ENCODE results near the gene AP5Z1.

AP5Z1 gene

DNA sequence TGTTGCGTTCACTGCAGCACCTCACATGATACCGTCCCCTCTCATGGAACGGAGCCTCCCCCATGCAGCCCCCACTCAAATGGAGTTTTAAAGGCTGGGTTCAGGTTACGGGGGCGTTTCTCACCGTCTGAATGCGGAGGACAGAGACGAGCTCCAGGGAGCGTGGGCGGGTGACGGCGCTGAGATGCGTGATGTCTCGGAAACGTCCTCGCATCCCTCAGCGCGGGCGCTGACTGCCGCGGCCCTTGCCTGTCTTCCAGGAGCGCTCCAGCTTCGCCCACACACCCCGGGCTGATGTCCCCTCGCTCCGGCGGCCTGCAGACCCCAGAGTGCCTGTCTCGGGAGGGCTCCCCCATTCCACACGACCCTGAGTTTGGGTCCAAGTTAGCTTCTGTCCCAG lies 16.6 kb upstream of the AP5Z1 start:
- peaks cover 93% of the 10 kb centered on the region for H3K36me3 ChIP-seq
- TF ChIP-seq, protein P1, sequence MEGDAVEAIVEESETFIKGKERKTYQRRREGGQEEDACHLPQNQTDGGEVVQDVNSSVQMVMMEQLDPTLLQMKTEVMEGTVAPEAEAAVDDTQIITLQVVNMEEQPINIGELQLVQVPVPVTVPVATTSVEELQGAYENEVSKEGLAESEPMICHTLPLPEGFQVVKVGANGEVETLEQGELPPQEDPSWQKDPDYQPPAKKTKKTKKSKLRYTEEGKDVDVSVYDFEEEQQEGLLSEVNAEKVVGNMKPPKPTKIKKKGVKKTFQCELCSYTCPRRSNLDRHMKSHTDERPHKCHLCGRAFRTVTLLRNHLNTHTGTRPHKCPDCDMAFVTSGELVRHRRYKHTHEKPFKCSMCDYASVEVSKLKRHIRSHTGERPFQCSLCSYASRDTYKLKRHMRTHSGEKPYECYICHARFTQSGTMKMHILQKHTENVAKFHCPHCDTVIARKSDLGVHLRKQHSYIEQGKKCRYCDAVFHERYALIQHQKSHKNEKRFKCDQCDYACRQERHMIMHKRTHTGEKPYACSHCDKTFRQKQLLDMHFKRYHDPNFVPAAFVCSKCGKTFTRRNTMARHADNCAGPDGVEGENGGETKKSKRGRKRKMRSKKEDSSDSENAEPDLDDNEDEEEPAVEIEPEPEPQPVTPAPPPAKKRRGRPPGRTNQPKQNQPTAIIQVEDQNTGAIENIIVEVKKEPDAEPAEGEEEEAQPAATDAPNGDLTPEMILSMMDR (IDR thresholded peaks at IDR 0.05): no peak
- peaks cover 0 to 3% of the 10 kb centered on the region in 2 experiments for H3K4me1 ChIP-seq (ENCODE audit: control insufficient read depth in 1 of 2, insufficient read depth in 1 of 2, low read depth in 1 of 2, low read length in 1 of 2)
- no peaks in the 10 kb centered on the region for H3K27me3 ChIP-seq
- no peak overlapping the region for H3K4me3 ChIP-seq (ENCODE audit: low read depth in 1 of 2, low read length in 1 of 2)
- H3K27ac ChIP-seq: no peak overlapping the region
- no peaks in the 10 kb centered on the region for H3K9me3 ChIP-seq

DNA sequence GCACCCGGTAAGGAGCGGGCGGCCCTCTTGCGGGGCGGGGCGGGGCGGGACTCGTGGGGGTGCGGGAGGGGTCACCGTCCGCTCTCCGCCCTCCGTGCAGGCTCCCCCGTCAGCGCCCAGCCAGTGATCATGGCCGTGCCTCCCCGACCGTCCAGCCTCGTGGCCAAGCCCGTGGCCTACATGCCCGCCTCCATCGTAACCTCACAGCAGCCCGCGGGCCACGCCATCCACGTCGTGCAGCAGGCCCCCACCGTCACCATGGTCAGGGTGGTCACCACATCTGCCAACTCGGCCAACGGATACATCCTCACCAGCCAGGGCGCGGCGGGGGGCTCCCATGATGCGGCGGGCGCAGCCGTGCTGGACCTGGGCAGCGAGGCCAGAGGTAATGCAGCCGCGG lies 16.2 kb upstream of the AP5Z1 start:
- TF ChIP-seq, protein P1 (IDR thresholded peaks at IDR 0.05): no peak
- H3K36me3 ChIP-seq: peaks cover 97% of the 10 kb centered on the region
- no peaks in the 10 kb centered on the region for H3K27me3 ChIP-seq
- no peak overlapping the region for H3K4me3 ChIP-seq (ENCODE audit: low read depth in 1 of 2, low read length in 1 of 2)
- H3K27ac ChIP-seq: no peak overlapping the region
- no peaks in the 10 kb centered on the region for H3K9me3 ChIP-seq
- no peaks in the 10 kb centered on the region for H3K4me1 ChIP-seq (ENCODE audit: control insufficient read depth in 1 of 2, insufficient read depth in 1 of 2, low read depth in 1 of 2, low read length in 1 of 2)

DNA sequence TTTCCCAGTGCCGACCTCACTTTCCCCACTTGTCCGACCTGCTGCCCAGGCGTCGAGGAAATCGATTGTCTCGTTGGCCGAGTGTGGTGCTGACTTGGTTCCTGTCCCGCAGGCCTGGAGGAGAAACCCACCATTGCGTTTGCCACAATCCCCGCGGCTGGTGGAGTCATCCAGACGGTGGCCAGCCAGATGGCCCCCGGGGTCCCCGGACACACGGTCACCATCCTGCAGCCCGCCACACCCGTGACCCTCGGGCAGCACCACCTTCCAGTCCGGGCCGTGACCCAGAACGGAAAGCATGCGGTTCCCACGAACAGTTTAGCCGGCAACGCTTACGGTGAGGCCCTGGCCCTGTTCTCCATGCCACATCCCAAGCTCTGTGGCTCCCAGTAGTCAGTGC lies 14.5 kb upstream of the AP5Z1 start:
- Histone ChIP-seq H3K4me1 (ENCODE audit: control insufficient read depth in 1 of 2, insufficient read depth in 1 of 2, low read depth in 1 of 2, low read length in 1 of 2) (no peaks in the 10 kb centered on the region), H3K27me3 (no peaks in the 10 kb centered on the region), H3K9me3 (no peaks in the 10 kb centered on the region), H3K36me3 (peaks cover 98% of the 10 kb centered on the region), H3K27ac (no peak overlapping the region), H3K4me3 (ENCODE audit: low read depth in 1 of 2, low read length in 1 of 2) (no peak overlapping the region)
- TF ChIP-seq, protein P1 (IDR thresholded peaks at IDR 0.05): no peak

DNA sequence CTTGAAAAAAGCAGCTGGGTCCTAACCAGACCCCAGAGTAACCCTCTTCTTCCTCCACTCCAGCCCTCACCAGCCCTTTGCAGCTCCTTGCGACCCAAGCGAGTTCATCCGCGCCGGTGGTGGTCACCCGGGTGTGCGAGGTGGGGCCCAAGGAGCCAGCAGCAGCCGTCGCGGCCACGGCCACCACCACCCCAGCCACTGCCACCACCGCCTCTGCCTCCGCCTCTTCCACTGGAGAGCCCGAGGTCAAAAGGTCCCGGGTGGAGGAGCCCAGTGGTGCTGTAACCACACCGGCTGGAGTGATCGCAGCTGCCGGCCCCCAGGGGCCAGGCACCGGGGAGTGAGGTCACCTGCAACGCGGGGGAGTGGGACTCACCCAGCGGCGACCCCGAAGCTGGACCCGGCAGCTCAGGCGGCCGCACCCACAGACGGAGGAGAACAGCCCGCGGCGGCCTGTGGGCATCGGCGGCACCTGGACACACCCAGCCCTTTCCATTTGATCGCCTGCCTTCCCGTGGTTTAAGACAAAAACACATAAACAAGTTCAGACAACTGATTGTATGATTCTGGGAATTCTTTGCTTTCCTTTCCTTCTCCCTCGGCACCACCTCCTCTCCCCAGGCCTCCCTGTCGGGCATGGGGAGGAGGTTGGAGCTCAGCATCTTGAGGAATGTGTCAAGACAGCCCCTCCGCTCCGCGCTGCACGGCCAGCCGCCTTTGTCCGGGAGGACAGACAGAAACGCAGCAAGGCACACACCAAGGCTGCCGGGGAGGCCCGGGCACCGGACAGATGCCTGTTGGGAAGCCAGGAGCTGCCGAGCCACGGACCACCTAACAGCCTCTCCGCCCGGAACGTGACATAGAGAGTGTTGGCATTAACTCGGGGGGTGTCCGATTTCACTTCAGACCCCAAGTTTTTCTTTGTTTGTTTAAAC lies 13.0 kb upstream of the AP5Z1 start:
- peaks cover 92% of the 10 kb centered on the region for H3K36me3 ChIP-seq
- no peaks in the 10 kb centered on the region for H3K27me3 ChIP-seq
- H3K4me1 ChIP-seq (ENCODE audit: control insufficient read depth in 1 of 2, insufficient read depth in 1 of 2, low read depth in 1 of 2, low read length in 1 of 2): no peaks in the 10 kb centered on the region
- no peak overlapping the region for H3K4me3 ChIP-seq (ENCODE audit: low read depth in 1 of 2, low read length in 1 of 2)
- TF ChIP-seq, protein P1 (IDR thresholded peaks at IDR 0.05): no peak
- H3K27ac ChIP-seq: no peak overlapping the region
- no peaks in the 10 kb centered on the region for H3K9me3 ChIP-seq

DNA sequence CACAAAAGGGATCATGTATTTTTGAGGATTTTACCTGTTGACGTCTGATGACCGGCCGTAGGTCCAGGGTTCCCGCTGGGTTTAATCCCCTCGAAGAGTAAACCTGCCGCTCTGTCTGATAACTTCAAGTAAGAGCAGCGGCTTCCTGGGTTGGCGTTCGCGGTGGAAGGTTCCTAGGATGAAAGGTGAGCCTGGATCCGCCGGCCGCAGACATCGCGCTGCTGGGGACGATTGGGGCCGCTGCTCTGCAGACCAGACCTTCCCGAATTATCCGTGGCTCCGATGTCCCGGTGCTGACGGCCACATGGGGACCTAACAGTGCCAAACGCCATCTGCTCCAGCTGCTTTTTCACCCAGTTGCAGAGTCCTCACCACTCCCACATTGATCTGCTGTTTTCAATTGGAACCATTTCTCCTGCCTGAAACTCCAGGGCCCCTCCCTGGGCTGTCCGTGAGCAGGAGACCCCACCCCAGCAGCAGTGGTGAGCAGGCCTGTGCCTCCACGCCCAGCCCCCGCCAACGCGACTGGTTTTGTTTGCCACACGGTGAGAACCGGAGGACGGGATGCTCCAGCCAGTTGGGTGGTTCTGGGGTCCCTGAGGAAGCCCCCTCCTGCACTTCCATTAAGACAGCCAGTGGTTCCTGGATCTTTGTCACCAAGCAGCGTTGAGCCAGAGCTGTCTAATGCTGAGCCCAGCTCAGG lies 12.2 kb upstream of the AP5Z1 start:
- H3K27ac ChIP-seq: no peak overlapping the region
- H3K9me3 ChIP-seq: no peaks in the 10 kb centered on the region
- H3K27me3 ChIP-seq: no peaks in the 10 kb centered on the region
- no peaks in the 10 kb centered on the region for H3K4me1 ChIP-seq (ENCODE audit: control insufficient read depth in 1 of 2, insufficient read depth in 1 of 2, low read depth in 1 of 2, low read length in 1 of 2)
- TF ChIP-seq, protein P1 (IDR thresholded peaks at IDR 0.05): no peak
- H3K4me3 ChIP-seq (ENCODE audit: low read depth in 1 of 2, low read length in 1 of 2): no peak overlapping the region
- H3K36me3 ChIP-seq: peaks cover 85% of the 10 kb centered on the region

All from neutrophil (primary cell).